Daoy (cell line): Measurements from ENCODE around the gene WNT2. TPM values are rescaled to one million over a fixed set of nuclear protein-coding genes. Genes with fewer than 3 reads are reported as not detected.

Source experiments
- total RNA-seq: library from RNA; depleted of rRNA; stranded (reverse); fragments of >200 nt; shearing (Covaris generic); gene quantifications from 2 replicates; pipeline ENCODE4 v1.2.3, GENCODE V29; 2014; rRNA removed

WNT2 gene
- total RNA-seq, 1 experiment from 2014 or later: not detected

Other genes with a start within 250 kb of the WNT2 start
- not detected in 2 replicates for gene ASZ1, start 104.4 kb upstream of the WNT2 start, total RNA-seq
- 0.06 TPM in 2 replicates for gene CFTR, start 157.0 kb upstream of the WNT2 start, total RNA-seq